HEK293T (cell line): ENCODE data around the gene JAG2.

Source experiments
- CTCF ChIA-PET: fragments of 350-600 bp; formaldehyde crosslinking; extraction: SDS; loops from one replicate; lab custom pipeline; 2021; ENCODE audit warnings: antibody characterized with exemption, inconsistent platforms; lab: Yijun Ruan, JAX
- POLR2A ChIA-PET: fragments of 350-600 bp; formaldehyde crosslinking; extraction: SDS; loops from one replicate; lab custom pipeline; 2020; ENCODE audit warnings: antibody characterized with exemption, inconsistent platforms; lab: Yijun Ruan, JAX
- DNase-seq: peaks from one replicate; pipeline ENCODE4 v3.0.0; 2012; ENCODE audit warnings: mixed read lengths; ENCODE audit errors: extremely low spot score
- ARNT ChIP-seq: fragments of 450-650 bp; IDR thresholded peaks from 2 replicates; pipeline ENCODE4 v1.6.1; 2017; ENCODE audit warnings: mild to moderate bottlenecking
- BHLHE40 ChIP-seq: fragments of 450-650 bp; IDR thresholded peaks from 2 replicates; pipeline ENCODE4 v1.6.1; 2016; ENCODE audit warnings: mild to moderate bottlenecking, moderate library complexity, borderline replicate concordance
- CTBP1 ChIP-seq: fragments of 450-650 bp; IDR thresholded peaks from 2 replicates; pipeline ENCODE4 v1.6.1; 2016; ENCODE audit warnings: borderline replicate concordance
- ELF4 ChIP-seq: fragments of 450-650 bp; IDR thresholded peaks from 2 replicates; pipeline ENCODE4 v1.6.1; 2017; ENCODE audit warnings: antibody characterized with exemption
- FOXA1 ChIP-seq: fragments of 450-650 bp; IDR thresholded peaks from 2 replicates; pipeline ENCODE4 v1.6.1; 2016; ENCODE audit warnings: mild to moderate bottlenecking
- FOXK2 ChIP-seq: fragments of 450-650 bp; IDR thresholded peaks from 2 replicates; pipeline ENCODE4 v1.6.1; 2016; ENCODE audit warnings: mild to moderate bottlenecking
- FOXM1 ChIP-seq: fragments of 450-650 bp; IDR thresholded peaks from 2 replicates; pipeline ENCODE4 v1.6.1; 2017; ENCODE audit warnings: mild to moderate bottlenecking, borderline replicate concordance
- HDGF ChIP-seq: fragments of 450-650 bp; IDR thresholded peaks from 2 replicates; pipeline ENCODE4 v1.6.1; 2017; ENCODE audit warnings: antibody characterized with exemption, borderline replicate concordance
- L3MBTL2 ChIP-seq: fragments of 450-650 bp; conservative IDR thresholded peaks from 2 replicates; pipeline ENCODE4 v1.6.1; 2016; ENCODE audit warnings: mild to moderate bottlenecking
- LEF1 ChIP-seq: fragments of 450-650 bp; IDR thresholded peaks from 2 replicates; pipeline ENCODE4 v1.6.1; 2017; ENCODE audit warnings: mild to moderate bottlenecking, borderline replicate concordance
- NFRKB ChIP-seq: fragments of 450-650 bp; IDR thresholded peaks from 2 replicates; pipeline ENCODE4 v1.6.1; 2016; ENCODE audit warnings: mild to moderate bottlenecking, moderate library complexity
- PKNOX1 ChIP-seq: fragments of 450-650 bp; IDR thresholded peaks from 2 replicates; pipeline ENCODE4 v1.6.1; 2016
- SP1 ChIP-seq: fragments of 450-650 bp; IDR thresholded peaks from 2 replicates; pipeline ENCODE4 v1.6.1; 2017
- SUZ12 ChIP-seq: fragments of 450-650 bp; IDR thresholded peaks from 2 replicates; pipeline ENCODE4 v1.6.1; 2016; ENCODE audit warnings: mild to moderate bottlenecking
- TARDBP ChIP-seq: fragments of 450-650 bp; IDR thresholded peaks from 2 replicates; pipeline ENCODE4 v1.6.1; 2016
- ZNF384 ChIP-seq: fragments of 450-650 bp; IDR thresholded peaks from 2 replicates; pipeline ENCODE4 v1.6.1; 2016

JAG2 gene

GRCh38 chr14:105132921-105133654, 35.5 kb downstream of the JAG2 start:
- no peak for TF ChIP-seq PKNOX1
- TF ChIP-seq BHLHE40, result no peak
- no peak for TF ChIP-seq ELF4
- TF ChIP-seq NFRKB, result no peak
- no peak for TF ChIP-seq SUZ12
- TF ChIP-seq FOXK2, result no peak
- no peak for TF ChIP-seq ARNT
- TF ChIP-seq HDGF, result no peak
- TF ChIP-seq FOXA1, result no peak
- no peak for TF ChIP-seq TARDBP
- no peak for TF ChIP-seq CTBP1
- TF ChIP-seq L3MBTL2, result no peak
- no peak for TF ChIP-seq LEF1
- no peak for TF ChIP-seq ZNF384
- TF ChIP-seq FOXM1, result no peak
- no peak for TF ChIP-seq SP1
- no peak for DNase-seq
- CTCF ChIA-PET, result no interaction called here
- POLR2A ChIA-PET, result no interaction called here

- ChIA-PET CTCF (no interaction called here), POLR2A (no interaction called here)
- TF ChIP-seq FOXA1, result no peak
- TF ChIP-seq CTBP1, result no peak
- no peak for TF ChIP-seq FOXM1
- no peak for TF ChIP-seq NFRKB
- TF ChIP-seq SP1, result no peak
- no peak for TF ChIP-seq BHLHE40
- TF ChIP-seq ZNF384, result no peak
- TF ChIP-seq HDGF, result no peak
- TF ChIP-seq ARNT, result no peak
- TF ChIP-seq FOXK2, result no peak
- no peak for TF ChIP-seq SUZ12
- TF ChIP-seq L3MBTL2, result no peak
- TF ChIP-seq TARDBP, result no peak
- no peak for TF ChIP-seq PKNOX1
- TF ChIP-seq LEF1, result no peak
- no peak for DNase-seq
Observed at GRCh38 chr14:105131241-105131640, 37.3 kb downstream of the JAG2 start.

GRCh38 chr14:105128059-105128458, 40.5 kb downstream of the JAG2 start:
- CTCF ChIA-PET, result no interaction called here
- TF ChIP-seq ELF4 (no peak), ZNF384 (no peak), PKNOX1 (no peak), FOXA1 (no peak), TARDBP (no peak), L3MBTL2 (no peak), NFRKB (no peak), SUZ12 (no peak), SP1 (no peak), FOXM1 (no peak), CTBP1 (no peak), ARNT (no peak), BHLHE40 (no peak), FOXK2 (no peak), HDGF (no peak)
- POLR2A ChIA-PET, result no interaction called here
- DNase-seq, result no peak

GRCh38 chr14:105126981-105127329, 41.6 kb downstream of the JAG2 start:
- POLR2A ChIA-PET, result no interaction called here
- TF ChIP-seq FOXK2, result no peak
- no peak for TF ChIP-seq SUZ12
- no peak for TF ChIP-seq PKNOX1
- TF ChIP-seq BHLHE40, result no peak
- TF ChIP-seq HDGF, result no peak
- no peak for TF ChIP-seq ARNT
- TF ChIP-seq L3MBTL2, result no peak
- TF ChIP-seq FOXM1, result no peak
- TF ChIP-seq NFRKB, result no peak
- no peak for TF ChIP-seq ELF4
- CTCF ChIA-PET, result no interaction called here
- no peak for DNase-seq

GRCh38 chr14:105126126-105126980, 42.2 kb downstream of the JAG2 start:
- ChIA-PET POLR2A (no interaction called here), CTCF (no interaction called here)
- no peak for DNase-seq
- no peak for TF ChIP-seq HDGF
- TF ChIP-seq FOXK2, result no peak
- no peak for TF ChIP-seq TARDBP
- no peak for TF ChIP-seq NFRKB
- no peak for TF ChIP-seq FOXA1
- no peak for TF ChIP-seq ARNT
- TF ChIP-seq LEF1, result no peak
- no peak for TF ChIP-seq L3MBTL2
- TF ChIP-seq SUZ12, result no peak
- TF ChIP-seq SP1, result no peak
- TF ChIP-seq CTBP1, result no peak
- TF ChIP-seq PKNOX1, result no peak
- no peak for TF ChIP-seq BHLHE40
- TF ChIP-seq ZNF384, result no peak
- no peak for TF ChIP-seq ELF4
- TF ChIP-seq FOXM1, result no peak
